D341Med (cell line): ENCODE results near the gene MIS18A.

Experiments used
- DNase-seq: peaks from one replicate; pipeline ENCODE4 v3.0.0; 2012; ENCODE audit warnings: low spot score

MIS18A gene

GRCh38 chr21:32253215-32253641 is 25.6 kb downstream of the MIS18A start:
- no peak for DNase-seq

- no peak for DNase-seq
Observed at GRCh38 chr21:32252136-32252535, 26.7 kb downstream of the MIS18A start.

GRCh38 chr21:32249511-32250280 is 29.2 kb downstream of the MIS18A start:
- DNase-seq = no peak

- no peak for DNase-seq
Observed at GRCh38 chr21:32248571-32249461, 30.0 kb downstream of the MIS18A start.

GRCh38 chr21:32246571-32247140 is 32.2 kb downstream of the MIS18A start:
- no peak for DNase-seq

GRCh38 chr21:32245971-32246370 is 32.9 kb downstream of the MIS18A start:
- DNase-seq = no peak

GRCh38 chr21:32240851-32241687 is 37.8 kb downstream of the MIS18A start:
- DNase-seq = no peak

- no peak for DNase-seq
Observed at GRCh38 chr21:32239551-32239950, 39.3 kb downstream of the MIS18A start.

GRCh38 chr21:32238063-32238462 is 40.8 kb downstream of the MIS18A start:
- no peak for DNase-seq

GRCh38 chr21:32237021-32237420 is 41.8 kb downstream of the MIS18A start:
- no peak for DNase-seq

GRCh38 chr21:32233722-32234301 is 45.0 kb downstream of the MIS18A start:
- DNase-seq = no peak

GRCh38 chr21:32233055-32233546 is 45.7 kb downstream of the MIS18A start:
- DNase-seq = no peak

GRCh38 chr21:32226444-32226843 is 52.4 kb downstream of the MIS18A start:
- DNase-seq = no peak
